Neural progenitor cell (in vitro differentiated cells): Measurements from ENCODE around the gene ARHGEF4. TPM values are rescaled to one million over a fixed set of nuclear protein-coding genes. Genes with fewer than 3 reads are reported as not detected.

Experiments used
- DNase-seq: peaks from one replicate; pipeline ENCODE4 v3.0.0-alpha.2; 2016; ENCODE audit warnings: low spot score
- H2AFZ ChIP-seq: fragments of 200-600 bp; sonication (generic); replicated peaks from 2 replicates; pipeline ENCODE4 v1.6.1; 2016; ENCODE audit warnings: antibody characterized with exemption
- H3F3A ChIP-seq: fragments of 200-600 bp; sonication (generic); 2 replicates; pipeline ENCODE4 v1.6.1; 2016; ENCODE audit warnings: antibody characterized with exemption, low read depth
- H3K27ac ChIP-seq: fragments of 200-600 bp; sonication (generic); 2 replicates; pipeline ENCODE4 v1.5.1; 2016; ENCODE audit warnings: mild to moderate bottlenecking
- H3K27me3 ChIP-seq: fragments of 200-600 bp; sonication (generic); 2 replicates; pipeline ENCODE4 v1.6.1; 2016; ENCODE audit warnings: mild to moderate bottlenecking, moderate library complexity
- H3K36me3 ChIP-seq: fragments of 200-600 bp; sonication (generic); 2 replicates; pipeline ENCODE4 v1.5.1; 2016
- H3K4me1 ChIP-seq: fragments of 200-600 bp; sonication (generic); 2 replicates; pipeline ENCODE4 v1.6.1; 2016; ENCODE audit warnings: mixed run types
- H3K4me2 ChIP-seq: fragments of 200-600 bp; sonication (generic); 2 replicates; pipeline ENCODE4 v1.6.1; 2016
- H3K4me3 ChIP-seq: fragments of 200-600 bp; sonication (generic); 2 replicates; pipeline ENCODE4 v1.5.1; 2016
- H3K79me2 ChIP-seq: fragments of 200-600 bp; sonication (generic); 2 replicates; pipeline ENCODE4 v1.6.1; 2016; ENCODE audit warnings: low read depth
- H3K9ac ChIP-seq: fragments of 200-600 bp; sonication (generic); 2 replicates; pipeline ENCODE4 v1.6.1; 2016
- H3K9me3 ChIP-seq: fragments of 200-600 bp; sonication (generic); 2 replicates; pipeline ENCODE4 v1.5.1; 2016; ENCODE audit warnings: low read depth
- H4K20me1 ChIP-seq: fragments of 200-600 bp; sonication (generic); 2 replicates; pipeline ENCODE4 v1.6.1; 2016; ENCODE audit warnings: low read depth
- H3K27ac Mint-ChIP-seq: 3 replicates; pipeline ENCODE4 v1.8.0; 2021; ENCODE audit warnings: mixed read lengths
- H3K27me3 Mint-ChIP-seq: 2 replicates; pipeline ENCODE4 v1.8.0; 2022; ENCODE audit warnings: low read depth, mild to moderate bottlenecking, inconsistent platforms, moderate library complexity, mixed read lengths; ENCODE audit not compliant: insufficient read depth
- H3K36me3 Mint-ChIP-seq: 3 replicates; pipeline ENCODE4 v1.8.0; 2021; ENCODE audit warnings: mixed read lengths
- H3K4me1 Mint-ChIP-seq: 3 replicates; pipeline ENCODE4 v1.8.0; 2021; ENCODE audit warnings: mixed read lengths
- H3K4me3 Mint-ChIP-seq: 3 replicates; pipeline ENCODE4 v1.8.0; 2021; ENCODE audit warnings: mild to moderate bottlenecking, moderate library complexity, mixed read lengths
- H3K9me3 Mint-ChIP-seq: 3 replicates; pipeline ENCODE4 v1.8.0; 2020; ENCODE audit warnings: mixed read lengths
- CTCF ChIP-seq: fragments of 200-600 bp; sonication (generic); IDR thresholded peaks from 2 replicates; pipeline ENCODE4 v1.5.1; 2017; ENCODE audit warnings: antibody characterized with exemption, mild to moderate bottlenecking
- EZH2 ChIP-seq: fragments of 200-600 bp; sonication (generic); IDR thresholded peaks from 2 replicates; pipeline ENCODE4 v1.6.1; 2017; ENCODE audit warnings: antibody characterized with exemption, mild to moderate bottlenecking, moderate library complexity
- EZH2phosphoT487 ChIP-seq: fragments of 200-600 bp; sonication (generic); IDR thresholded peaks from 2 replicates; pipeline ENCODE4 v1.6.1; 2017; ENCODE audit warnings: antibody characterized with exemption
- total RNA-seq: library from RNA; depleted of rRNA; stranded (reverse); fragments of >200 nt; gene quantifications from 2 replicates; pipeline ENCODE4 v1.2.3, GENCODE V29; 2015; ENCODE audit warnings: low replicate concordance

Gene ARHGEF4
- total RNA-seq, 1 donor from 2014 or later = 22.8 TPM

- H3K9me3 Mint-ChIP-seq = no peaks in the 10 kb centered on the region
- no peak overlapping the region for H3K27ac Mint-ChIP-seq
- H3K27me3 ChIP-seq = peaks cover 23% of the 10 kb centered on the region
- no peak overlapping the region for H3K9ac ChIP-seq
- H3K4me3 Mint-ChIP-seq = no peak overlapping the region
- H3F3A ChIP-seq = peaks cover under 1% of the 10 kb centered on the region
- H3K4me1 Mint-ChIP-seq = peaks cover 9% of the 10 kb centered on the region
- H4K20me1 ChIP-seq = peaks cover 15% of the 10 kb centered on the region
- no peaks in the 10 kb centered on the region for H3K36me3 ChIP-seq
- H3K9me3 ChIP-seq = no peaks in the 10 kb centered on the region
- no peaks in the 10 kb centered on the region for H3K36me3 Mint-ChIP-seq
- no peak overlapping the region for H2AFZ ChIP-seq
- H3K79me2 ChIP-seq = no peaks in the 10 kb centered on the region
- no peak for TF ChIP-seq EZH2
- no peak for TF ChIP-seq EZH2phosphoT487
- no peak overlapping the region for H3K4me2 ChIP-seq
- peaks cover 13% of the 10 kb centered on the region for H3K4me1 ChIP-seq
- DNase-seq = no peak
- H3K4me3 ChIP-seq = no peak overlapping the region
- H3K27me3 Mint-ChIP-seq = peaks cover 12% of the 10 kb centered on the region
- no peak overlapping the region for H3K27ac ChIP-seq
Observed at GRCh38 chr2:131030478-131030971, 193.8 kb downstream of the ARHGEF4 start.

- Histone ChIP-seq H3F3A (peaks cover 6% of the 10 kb centered on the region), H3K27ac (no peak overlapping the region), H2AFZ (no peak overlapping the region), H3K36me3 (no peaks in the 10 kb centered on the region), H4K20me1 (peaks cover 24% of the 10 kb centered on the region), H3K4me3 (no peak overlapping the region), H3K4me2 (no peak overlapping the region), H3K9me3 (no peaks in the 10 kb centered on the region), H3K27me3 (peaks cover 32% of the 10 kb centered on the region), H3K4me1 (peaks cover 19% of the 10 kb centered on the region), H3K9ac (no peak overlapping the region), H3K79me2 (no peaks in the 10 kb centered on the region)
- peaks cover 9% of the 10 kb centered on the region for H3K4me1 Mint-ChIP-seq
- H3K36me3 Mint-ChIP-seq = no peaks in the 10 kb centered on the region
- no peak overlapping the region for H3K27ac Mint-ChIP-seq
- no peak for TF ChIP-seq EZH2
- no peak for TF ChIP-seq CTCF
- TF ChIP-seq EZH2phosphoT487 = no peak
- peaks cover 12% of the 10 kb centered on the region for H3K27me3 Mint-ChIP-seq
- H3K4me3 Mint-ChIP-seq = no peak overlapping the region
- no peak for DNase-seq
- no peaks in the 10 kb centered on the region for H3K9me3 Mint-ChIP-seq
Observed at GRCh38 chr2:131031431-131031841, 194.7 kb downstream of the ARHGEF4 start.

- Histone ChIP-seq H3K27ac (no peak overlapping the region), H3K4me1 (peaks cover 19% of the 10 kb centered on the region), H2AFZ (no peak overlapping the region), H3K36me3 (no peaks in the 10 kb centered on the region), H3K4me2 (no peak overlapping the region), H3K79me2 (no peaks in the 10 kb centered on the region), H3K9ac (no peak overlapping the region), H3K4me3 (no peak overlapping the region), H3K9me3 (no peaks in the 10 kb centered on the region), H4K20me1 (peaks cover 25% of the 10 kb centered on the region), H3F3A (peaks cover 6% of the 10 kb centered on the region), H3K27me3 (peaks cover 32% of the 10 kb centered on the region)
- H3K27me3 Mint-ChIP-seq = peaks cover 12% of the 10 kb centered on the region
- H3K27ac Mint-ChIP-seq = no peak overlapping the region
- peaks cover 9% of the 10 kb centered on the region for H3K4me1 Mint-ChIP-seq
- no peaks in the 10 kb centered on the region for H3K9me3 Mint-ChIP-seq
- TF ChIP-seq EZH2phosphoT487 (no peak), CTCF (no peak), EZH2 (no peak)
- no peak for DNase-seq
- H3K4me3 Mint-ChIP-seq = no peak overlapping the region
- no peaks in the 10 kb centered on the region for H3K36me3 Mint-ChIP-seq
Observed at GRCh38 chr2:131031875-131032274, 195.2 kb downstream of the ARHGEF4 start.

- Mint-ChIP-seq H3K36me3 (no peaks in the 10 kb centered on the region), H3K4me1 (peaks cover 9% of the 10 kb centered on the region), H3K9me3 (no peaks in the 10 kb centered on the region), H3K27me3 (peaks cover 13% of the 10 kb centered on the region), H3K4me3 (no peak overlapping the region), H3K27ac (no peak overlapping the region)
- Histone ChIP-seq H3F3A (peaks cover 6% of the 10 kb centered on the region), H3K27me3 (peaks cover 32% of the 10 kb centered on the region), H3K4me3 (no peak overlapping the region), H3K4me2 (no peak overlapping the region), H3K27ac (no peak overlapping the region), H2AFZ (no peak overlapping the region), H3K9me3 (no peaks in the 10 kb centered on the region), H3K36me3 (no peaks in the 10 kb centered on the region), H4K20me1 (peaks cover 25% of the 10 kb centered on the region), H3K79me2 (no peaks in the 10 kb centered on the region), H3K4me1 (peaks cover 19% of the 10 kb centered on the region), H3K9ac (no peak overlapping the region)
- DNase-seq = no peak
- TF ChIP-seq CTCF (no peak), EZH2 (no peak), EZH2phosphoT487 (no peak)
Observed at GRCh38 chr2:131032393-131032836, 195.7 kb downstream of the ARHGEF4 start.
